HepG2 (cell line): ENCODE measurements around the gene LRRC25. TPM values are rescaled to one million over a fixed set of nuclear protein-coding genes. Genes with fewer than 3 reads are reported as not detected.
A peak's percentile ranks its signal among the peaks of the same experiment; 100 is the strongest.

Experiments
- CCDC6 ChIP-seq: sonication (generic); formaldehyde crosslinking; IDR thresholded peaks from 2 replicates; pipeline ENCODE4 v1.8.1; 2022; ENCODE audit warnings: mild to moderate bottlenecking, missing genetic modification reagents, moderate library complexity
- GFI1 ChIP-seq: sonication (generic); formaldehyde crosslinking; IDR thresholded peaks from 2 replicates; pipeline ENCODE4 v1.5.0; 2020; ENCODE audit warnings: missing genetic modification reagents, mild to moderate bottlenecking, borderline replicate concordance
- GLI4 ChIP-seq: sonication (generic); formaldehyde crosslinking; IDR thresholded peaks from 2 replicates; pipeline ENCODE4 v1.5.1; 2020; ENCODE audit warnings: missing genetic modification reagents, mild to moderate bottlenecking, moderate library complexity, borderline replicate concordance
- HMGXB4 ChIP-seq, 2 experiments: sonication (generic) in 1 of 2; formaldehyde crosslinking in 1 of 2; IDR thresholded peaks; 2 replicates each; pipeline versions ENCODE4 v1.4.0 to v1.6.1; 2018 to 2020; ENCODE audit warnings: missing genetic modification reagents in 2 of 2, borderline replicate concordance in 1 of 2, low read depth in 1 of 2, mild to moderate bottlenecking in 1 of 2, missing biosample characterization in 1 of 2
- JUND ChIP-seq: sonication (generic); formaldehyde crosslinking; IDR thresholded peaks from 2 replicates; pipeline ENCODE4 v1.8.0; 2022; ENCODE audit warnings: mild to moderate bottlenecking, missing genetic modification reagents
- MED1 ChIP-seq: sonication (generic); formaldehyde crosslinking; IDR thresholded peaks from 2 replicates; pipeline ENCODE4 v1.4.0; 2020; ENCODE audit warnings: missing genetic modification reagents
- MTERF4 ChIP-seq: sonication (generic); formaldehyde crosslinking; IDR thresholded peaks from 2 replicates; pipeline ENCODE4 v1.8.0; 2023; ENCODE audit warnings: mild to moderate bottlenecking, missing genetic modification reagents
- MXI1 ChIP-seq: IDR thresholded peaks from 3 replicates; pipeline ENCODE4 v1.6.1; 2012; ENCODE audit warnings: low read depth, low read length, inconsistent platforms, borderline replicate concordance
- MYC ChIP-seq: sonication (generic); formaldehyde crosslinking; IDR thresholded peaks from 2 replicates; pipeline ENCODE4 v1.9.0; 2021; ENCODE audit warnings: missing genetic modification reagents, borderline replicate concordance
- RARG ChIP-seq: sonication (generic); formaldehyde crosslinking; IDR thresholded peaks from 2 replicates; pipeline ENCODE4 v1.4.0; 2020; ENCODE audit warnings: low read depth, mild to moderate bottlenecking, missing genetic modification reagents
- RXRB ChIP-seq: IDR thresholded peaks from 2 replicates; pipeline ENCODE4 v1.6.1; 2016; ENCODE audit warnings: borderline replicate concordance, missing genetic modification reagents, missing compliant biosample characterization
- SIN3B ChIP-seq: fragments of 150-350 bp; IDR thresholded peaks from 2 replicates; pipeline ENCODE4 v1.6.1; 2014; ENCODE audit warnings: low read length
- SMYD3 ChIP-seq: sonication (generic); formaldehyde crosslinking; IDR thresholded peaks from 2 replicates; pipeline ENCODE4 v1.8.1; 2023; ENCODE audit warnings: mild to moderate bottlenecking, missing genetic modification reagents
- YEATS2 ChIP-seq: sonication (generic); formaldehyde crosslinking; IDR thresholded peaks from 2 replicates; pipeline ENCODE4 v1.4.0; 2020; ENCODE audit warnings: missing genetic modification reagents, borderline replicate concordance
- ZMYM2 ChIP-seq: sonication (generic); formaldehyde crosslinking; IDR thresholded peaks from 2 replicates; pipeline ENCODE4 v1.8.0; 2022; ENCODE audit warnings: mild to moderate bottlenecking, missing genetic modification reagents
- ZNF180 ChIP-seq: sonication (generic); formaldehyde crosslinking; IDR thresholded peaks from 2 replicates; pipeline ENCODE4 v1.4.0; 2020; ENCODE audit warnings: low read depth, missing genetic modification reagents, borderline replicate concordance
- ZNF383 ChIP-seq: sonication (generic); formaldehyde crosslinking; IDR thresholded peaks from 2 replicates; pipeline ENCODE4 v1.4.0; 2020; ENCODE audit warnings: missing genetic modification reagents, mild to moderate bottlenecking, borderline replicate concordance
- ZNF441 ChIP-seq: sonication (generic); formaldehyde crosslinking; IDR thresholded peaks from 2 replicates; pipeline ENCODE4 v1.7.0; 2021; ENCODE audit warnings: missing genetic modification reagents, borderline replicate concordance
- polyA plus RNA-seq, 8 experiments: library from polyadenylated mRNA; depleted of rRNA in 3 of 8; stranded (reverse) in 7 of 8; unstranded in 1 of 8; fragments of >200 nt; fragmentation: Illumina TruSeq in 4 of 8; extraction: Trizol in 4 of 8; gene quantifications; 2 replicates each; pipeline versions ENCODE4 v1.2.1 to v1.2.3, GENCODE V29; 2011 to 2016; ENCODE audit warnings: low read depth in 4 of 8, missing spikeins in 1 of 8, mixed read lengths in 1 of 8; ENCODE audit not compliant: insufficient read depth in 1 of 8
- total RNA-seq, 5 experiments: library from RNA; depleted of rRNA; stranded (reverse); fragments of >200 nt; fragmentation: Illumina TruSeq; extraction: Trizol; gene quantifications; 2 replicates each; pipeline ENCODE4 v1.2.3, GENCODE V29; 2016; ENCODE audit warnings: low read depth in 1 of 5
- TF ChIP-seq, protein P1 (sequence below): IDR thresholded peaks from 2 replicates; pipeline ENCODE4 v1.6.1; 2016; ENCODE audit warnings: missing biosample characterization, missing genetic modification reagents, low read depth
- TF ChIP-seq, protein P2 (sequence below): sonication (generic); formaldehyde crosslinking; IDR thresholded peaks from 2 replicates; pipeline ENCODE4 v1.8.0; 2022; ENCODE audit warnings: missing genetic modification reagents, mild to moderate bottlenecking, moderate library complexity, borderline replicate concordance
- TF ChIP-seq, protein P3 (sequence below): fragments of 450-650 bp; IDR thresholded peaks from 2 replicates; pipeline ENCODE4 v1.6.1; 2017

LRRC25 gene
- total and polyA plus RNA-seq, 2 of the 13 experiments (the other 11 are each of a cell fraction or from before 2014, with no cell fraction given): 0.13 to 0.53 TPM

- TF ChIP-seq, protein P1, sequence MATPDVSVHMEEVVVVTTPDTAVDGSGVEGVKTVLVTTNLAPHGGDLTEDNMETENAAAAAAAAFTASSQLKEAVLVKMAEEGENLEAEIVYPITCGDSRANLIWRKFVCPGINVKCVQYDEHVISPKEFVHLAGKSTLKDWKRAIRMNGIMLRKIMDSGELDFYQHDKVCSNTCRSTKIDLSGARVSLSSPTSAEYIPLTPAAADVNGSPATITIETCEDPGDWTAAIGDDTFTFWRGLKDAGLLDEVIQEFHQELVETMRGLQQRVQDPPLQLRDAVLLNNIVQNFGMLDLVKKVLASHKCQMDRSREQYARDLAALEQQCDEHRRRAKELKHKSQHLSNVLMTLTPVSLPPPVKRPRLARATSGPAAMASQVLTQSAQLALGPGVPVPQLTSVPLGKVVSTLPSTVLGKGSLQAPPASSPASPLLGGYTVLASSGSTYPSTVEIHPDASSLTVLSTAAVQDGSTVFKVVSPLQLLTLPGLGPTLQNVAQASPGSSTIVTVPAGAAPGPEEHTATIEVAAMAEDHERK (CRISPR knock-in tag): no peak
- TF ChIP-seq MED1 (CRISPR knock-in tag): peak; percentile 96
- TF ChIP-seq, protein P2, sequence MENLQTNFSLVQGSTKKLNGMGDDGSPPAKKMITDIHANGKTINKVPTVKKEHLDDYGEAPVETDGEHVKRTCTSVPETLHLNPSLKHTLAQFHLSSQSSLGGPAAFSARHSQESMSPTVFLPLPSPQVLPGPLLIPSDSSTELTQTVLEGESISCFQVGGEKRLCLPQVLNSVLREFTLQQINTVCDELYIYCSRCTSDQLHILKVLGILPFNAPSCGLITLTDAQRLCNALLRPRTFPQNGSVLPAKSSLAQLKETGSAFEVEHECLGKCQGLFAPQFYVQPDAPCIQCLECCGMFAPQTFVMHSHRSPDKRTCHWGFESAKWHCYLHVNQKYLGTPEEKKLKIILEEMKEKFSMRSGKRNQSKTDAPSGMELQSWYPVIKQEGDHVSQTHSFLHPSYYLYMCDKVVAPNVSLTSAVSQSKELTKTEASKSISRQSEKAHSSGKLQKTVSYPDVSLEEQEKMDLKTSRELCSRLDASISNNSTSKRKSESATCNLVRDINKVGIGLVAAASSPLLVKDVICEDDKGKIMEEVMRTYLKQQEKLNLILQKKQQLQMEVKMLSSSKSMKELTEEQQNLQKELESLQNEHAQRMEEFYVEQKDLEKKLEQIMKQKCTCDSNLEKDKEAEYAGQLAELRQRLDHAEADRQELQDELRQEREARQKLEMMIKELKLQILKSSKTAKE (CRISPR knock-in tag): peak; percentile 42; the same call in 1 of the 2 replicates
- TF ChIP-seq GFI1 (CRISPR knock-in tag): 0 out of 2 replicates have a peak, but pooled peaks have one; percentile 53
- TF ChIP-seq MXI1: no peak
- TF ChIP-seq SIN3B: no peak
- TF ChIP-seq RARG (CRISPR knock-in tag): no peak
- TF ChIP-seq GLI4 (CRISPR knock-in tag): no peak
- TF ChIP-seq SMYD3: no peak; the same call in 1 of the 2 replicates
- no peak for TF ChIP-seq YEATS2 (CRISPR knock-in tag)
- peak; percentile 91 for TF ChIP-seq ZMYM2 (CRISPR knock-in tag)
- TF ChIP-seq ZNF180 (CRISPR knock-in tag): no peak
- TF ChIP-seq JUND (CRISPR knock-in tag): no peak
- peak; percentile 33; the same call in 1 of the 2 replicates for TF ChIP-seq MYC (CRISPR knock-in tag)
- TF ChIP-seq ZNF441 (CRISPR knock-in tag): peak; percentile 58; the same call in 1 of the 2 replicates
- TF ChIP-seq CCDC6 (CRISPR knock-in tag): no peak
- TF ChIP-seq, protein P3, sequence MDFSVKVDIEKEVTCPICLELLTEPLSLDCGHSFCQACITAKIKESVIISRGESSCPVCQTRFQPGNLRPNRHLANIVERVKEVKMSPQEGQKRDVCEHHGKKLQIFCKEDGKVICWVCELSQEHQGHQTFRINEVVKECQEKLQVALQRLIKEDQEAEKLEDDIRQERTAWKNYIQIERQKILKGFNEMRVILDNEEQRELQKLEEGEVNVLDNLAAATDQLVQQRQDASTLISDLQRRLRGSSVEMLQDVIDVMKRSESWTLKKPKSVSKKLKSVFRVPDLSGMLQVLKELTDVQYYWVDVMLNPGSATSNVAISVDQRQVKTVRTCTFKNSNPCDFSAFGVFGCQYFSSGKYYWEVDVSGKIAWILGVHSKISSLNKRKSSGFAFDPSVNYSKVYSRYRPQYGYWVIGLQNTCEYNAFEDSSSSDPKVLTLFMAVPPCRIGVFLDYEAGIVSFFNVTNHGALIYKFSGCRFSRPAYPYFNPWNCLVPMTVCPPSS: no peak
- no peak for TF ChIP-seq ZNF383 (CRISPR knock-in tag)
- no peak for TF ChIP-seq HMGXB4 (CRISPR knock-in tag; IDR thresholded peaks at IDR 0.05; ENCODE audit: borderline replicate concordance in 1 of 2, low read depth in 1 of 2)
- TF ChIP-seq MTERF4 (CRISPR knock-in tag): no peak
- peak; percentile 39; the same call in 1 of the 2 replicates for TF ChIP-seq RXRB (CRISPR knock-in tag)
Measured at GRCh38 chr19:18362934-18363542, 34.4 kb downstream of the LRRC25 start (continued).
